Common myeloid progenitor, CD34-positive (primary cell): ENCODE measurements around the gene CLIP4.

ENCODE experiments used
- CTCF ChIA-PET: fragments of 350-600 bp; sonication (Branson Sonifier 250); formaldehyde crosslinking; loops from one replicate; lab custom pipeline; 2021; ENCODE audit warnings: antibody characterized with exemption; lab: Charles Lee
- POLR2A ChIA-PET: fragments of 350-600 bp; sonication (Branson Sonifier 250); formaldehyde crosslinking; loops from one replicate; lab custom pipeline; 2021; ENCODE audit warnings: antibody characterized with exemption; lab: Charles Lee
- DNase-seq, 3 donors: peaks; one replicate each; pipeline versions ENCODE4 v3.0.0 to v3.0.0-alpha.2; 2013
- H3K27ac ChIP-seq, 2 experiments: 1 replicate in 1 of 2; 2 replicates in 1 of 2; pipeline ENCODE4 v1.7.0; 2013; ENCODE audit warnings: inconsistent platforms in 2 of 2, low read length in 2 of 2, mild to moderate bottlenecking in 2 of 2, low read depth in 1 of 2, moderate library complexity in 1 of 2; ENCODE audit not compliant: severe bottlenecking in 2 of 2, insufficient read depth in 1 of 2, poor library complexity in 1 of 2
- H3K27me3 ChIP-seq, 5 experiments: replicated peaks in 2 of 5; 1 replicate in 3 of 5; 2 replicates in 2 of 5; pipeline versions ENCODE4 v1.6.1 to v1.7.0; 2013; ENCODE audit warnings: low read length in 4 of 5, mild to moderate bottlenecking in 2 of 5, moderate library complexity in 2 of 5, inconsistent platforms in 1 of 5; ENCODE audit not compliant: insufficient read depth in 5 of 5, control insufficient read depth in 4 of 5
- H3K36me3 ChIP-seq, 4 experiments: 1 replicate in 2 of 4; 2 replicates in 2 of 4; pipeline versions ENCODE4 v1.6.1 to v1.7.0; 2013; ENCODE audit warnings: low read length in 3 of 4, control low read depth in 1 of 4, mild to moderate bottlenecking in 1 of 4; ENCODE audit not compliant: control insufficient read depth in 4 of 4, insufficient read depth in 4 of 4
- H3K4me1 ChIP-seq, 4 experiments: 1 replicate in 3 of 4; 2 replicates in 1 of 4; pipeline versions ENCODE4 v1.6.1 to v1.7.1; 2013; ENCODE audit warnings: low read length in 3 of 4, mild to moderate bottlenecking in 3 of 4, control low read depth in 1 of 4, inconsistent platforms in 1 of 4, moderate library complexity in 1 of 4; ENCODE audit not compliant: control insufficient read depth in 4 of 4, insufficient read depth in 4 of 4; ENCODE audit errors: control extremely low read depth in 1 of 4
- H3K4me3 ChIP-seq, 7 experiments: 1 replicate in 4 of 7; 2 replicates in 3 of 7; pipeline versions ENCODE4 v1.5.1 to v1.7.0; 2013; ENCODE audit warnings: mild to moderate bottlenecking in 7 of 7, low read length in 6 of 7, moderate library complexity in 6 of 7, inconsistent platforms in 2 of 7, low read depth in 2 of 7, control low read depth in 1 of 7; ENCODE audit not compliant: insufficient read depth in 4 of 7, control insufficient read depth in 1 of 7; ENCODE audit errors: extremely low read depth in 1 of 7
- H3K9me3 ChIP-seq, 5 experiments: 1 replicate in 4 of 5; 2 replicates in 1 of 5; pipeline versions ENCODE4 v1.6.1 to v1.7.1; 2013; ENCODE audit warnings: low read length in 4 of 5, mild to moderate bottlenecking in 2 of 5, inconsistent platforms in 1 of 5, low read depth in 1 of 5, moderate library complexity in 1 of 5; ENCODE audit not compliant: control insufficient read depth in 4 of 5, insufficient read depth in 2 of 5; ENCODE audit errors: control extremely low read depth in 1 of 5
- WGBS: methylation state at CpG from one replicate; pipeline ENCODE4 v1.1.5; 2013; ENCODE audit not compliant: insufficient coverage; 5-methylcytosine and 5-hydroxymethylcytosine counted together

Gene CLIP4

DNA sequence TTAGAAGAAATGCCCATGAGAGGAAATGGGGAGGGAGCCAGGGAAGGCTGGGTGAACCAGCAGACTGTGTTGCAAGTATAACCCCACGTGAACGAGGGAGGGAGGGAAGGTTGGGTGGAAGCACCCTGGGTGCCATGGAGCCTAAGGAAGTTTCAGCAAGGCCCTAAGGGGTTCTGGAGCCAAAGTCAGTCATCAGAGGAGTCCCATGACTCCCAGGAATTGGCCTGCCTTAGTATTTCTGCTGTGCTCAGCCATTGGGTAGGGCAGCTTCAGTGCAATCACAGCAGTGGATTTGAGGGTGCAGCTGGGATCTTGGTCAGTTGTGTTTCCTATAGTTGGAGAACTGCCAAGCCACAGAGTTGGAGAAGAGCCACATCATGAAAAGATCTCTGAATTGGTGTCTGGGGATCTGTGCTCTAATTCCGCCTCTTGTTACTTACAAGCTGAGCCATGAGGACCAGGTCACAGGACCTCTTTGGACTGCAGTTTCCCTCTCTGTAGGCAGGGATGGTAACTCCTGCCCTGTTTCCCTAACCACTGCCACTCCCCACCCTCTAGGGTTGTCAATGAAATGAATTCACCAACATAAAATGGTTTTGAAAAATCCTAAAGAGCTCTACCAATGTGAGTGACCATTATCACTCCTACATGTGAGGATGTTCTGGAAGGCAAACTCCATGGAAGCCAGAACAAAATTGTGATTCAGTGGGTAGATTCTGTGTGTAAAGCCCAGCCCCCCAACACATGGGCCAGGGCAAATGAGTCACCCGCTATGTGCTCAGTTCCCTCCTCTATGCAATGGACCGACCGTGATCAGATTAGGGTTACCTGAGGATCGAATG lies 108.9 kb downstream of the CLIP4 start:
- CTCF ChIA-PET, result no interaction called here

DNA sequence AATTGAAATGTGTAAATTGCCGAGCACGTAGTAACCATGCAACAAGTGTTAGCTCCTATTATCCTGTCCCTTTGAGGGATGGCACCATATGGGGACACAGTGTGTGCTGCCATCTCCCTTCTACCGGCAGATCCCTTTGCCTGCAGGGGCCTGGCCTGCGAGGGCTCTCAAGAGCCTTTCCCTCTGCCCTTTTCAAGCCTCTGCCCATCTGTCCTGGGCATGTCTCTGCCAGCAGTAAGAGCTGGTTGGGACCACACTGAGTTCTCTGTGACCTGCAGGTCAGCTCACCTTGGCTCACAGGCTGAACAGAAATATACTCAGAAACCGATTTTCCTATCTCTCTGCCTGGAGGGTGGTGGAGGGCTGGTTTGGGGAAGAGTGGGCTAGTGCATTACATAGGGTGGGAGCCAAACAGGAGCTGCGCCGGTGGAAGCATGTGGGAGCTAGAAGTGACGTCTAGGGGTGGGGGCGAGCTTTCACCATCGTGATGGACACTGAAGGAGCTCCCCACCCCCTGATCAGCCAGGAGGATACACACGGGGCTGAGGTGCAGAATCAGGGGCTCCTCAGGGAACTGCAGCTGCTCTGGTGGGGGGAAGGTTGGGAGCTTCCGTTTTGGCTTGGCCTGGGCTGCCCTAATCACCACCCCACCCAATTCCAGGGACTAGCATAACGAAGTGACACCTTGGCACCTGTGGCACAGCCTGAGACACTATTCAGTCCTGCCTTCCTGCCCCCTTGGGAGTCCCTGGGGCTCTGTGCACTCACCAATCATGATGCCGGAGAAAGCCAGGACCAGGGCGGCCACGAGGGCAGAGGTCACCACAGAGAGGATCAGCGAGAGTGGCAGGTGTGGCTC lies 109.7 kb downstream of the CLIP4 start:
- no peak for DNase-seq
- ChIA-PET POLR2A (no interaction called here), CTCF (interaction anchor here (0.6 kb wide), 1 partner anchor 511 kb away, joined by 4 read pairs; no protein-coding TSS in a partner anchor)
- peaks cover 0 to 77% (median 13%) of the 10 kb centered on the region in 5 experiments for H3K27me3 ChIP-seq
- WGBS, result 98% methylated on average over 12 of the region's 17 CpGs
- no peaks in the 10 kb centered on the region for H3K4me1 ChIP-seq
- H3K4me3 ChIP-seq, result no peak overlapping the region
- no peak overlapping the region for H3K27ac ChIP-seq
- H3K9me3 ChIP-seq, result no peaks in the 10 kb centered on the region
- no peaks in the 10 kb centered on the region for H3K36me3 ChIP-seq

More for the DNA sequence above, 108.9 kb downstream of the CLIP4 start:
- H3K27me3 ChIP-seq, result peaks cover 0 to 71% (median 13%) of the 10 kb centered on the region in 5 experiments
- POLR2A ChIA-PET, result no interaction called here
- H3K4me3 ChIP-seq, result no peak overlapping the region
- no peak overlapping the region for H3K27ac ChIP-seq
- DNase-seq, result peak; percentile 13 to 63 (median 60)
- H3K4me1 ChIP-seq, result no peaks in the 10 kb centered on the region
- H3K9me3 ChIP-seq, result no peaks in the 10 kb centered on the region
- H3K36me3 ChIP-seq, result no peaks in the 10 kb centered on the region
- WGBS, result 67% methylated on average over 5 of the region's 7 CpGs

DNA sequence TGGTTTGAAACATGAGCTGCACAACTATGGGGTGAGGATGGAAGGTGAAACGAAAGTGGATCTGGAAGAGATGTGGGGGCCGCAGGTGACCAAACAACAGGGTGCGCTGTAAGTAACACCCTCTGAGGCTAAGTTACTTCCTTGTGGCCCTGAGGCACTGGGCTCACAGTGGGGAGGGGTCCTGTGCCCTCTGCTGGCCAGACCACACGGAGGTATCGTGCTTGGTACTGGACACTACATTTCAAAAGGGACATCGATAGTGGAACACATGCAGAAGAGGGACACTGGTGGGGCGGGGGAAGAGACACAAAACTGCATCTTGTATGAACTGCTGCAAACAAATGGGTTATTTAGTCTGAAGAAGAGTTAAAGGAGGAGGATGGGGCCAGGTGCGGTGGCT lies 110.6 kb downstream of the CLIP4 start:
- CTCF ChIA-PET, result no interaction called here
- Histone ChIP-seq H3K27me3 (peaks cover 0 to 71% (median 13%) of the 10 kb centered on the region in 5 experiments), H3K4me1 (no peaks in the 10 kb centered on the region)

DNA sequence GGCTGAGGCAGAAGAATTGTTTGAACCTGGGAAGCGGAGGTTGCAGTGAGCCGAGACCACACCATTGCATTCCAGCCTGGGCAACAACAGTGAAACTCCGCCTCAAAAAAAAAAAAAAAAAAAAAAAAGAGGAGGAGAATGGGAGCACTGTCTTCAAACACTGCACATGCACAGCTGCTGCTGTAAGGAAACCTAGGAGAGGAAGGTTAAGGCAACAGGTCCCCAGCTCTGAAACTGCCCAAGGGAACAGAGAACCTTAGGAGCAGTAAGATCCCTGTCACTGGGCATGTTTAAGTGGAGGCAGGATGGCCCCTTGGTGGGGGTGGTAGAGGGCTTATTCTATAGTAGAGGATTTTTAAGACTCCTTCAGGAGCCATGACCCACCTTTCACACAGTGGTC lies 111.2 kb downstream of the CLIP4 start:
- 100% methylated on average over 2 of the region's 3 CpGs for WGBS
- Histone ChIP-seq H3K27me3 (peaks cover 0 to 67% (median 10%) of the 10 kb centered on the region in 5 experiments), H3K27ac (no peak overlapping the region), H3K4me1 (no peaks in the 10 kb centered on the region), H3K9me3 (no peaks in the 10 kb centered on the region), H3K36me3 (no peaks in the 10 kb centered on the region), H3K4me3 (no peak overlapping the region)
- DNase-seq, result no peak
- ChIA-PET CTCF (no interaction called here), POLR2A (no interaction called here)

More for the DNA sequence above, 110.6 kb downstream of the CLIP4 start:
- DNase-seq, result no peak
- Histone ChIP-seq H3K9me3 (no peaks in the 10 kb centered on the region), H3K27ac (no peak overlapping the region), H3K4me3 (no peak overlapping the region), H3K36me3 (no peaks in the 10 kb centered on the region)
- 86% methylated on average over 6 of the region's 8 CpGs for WGBS
- POLR2A ChIA-PET, result no interaction called here

DNA sequence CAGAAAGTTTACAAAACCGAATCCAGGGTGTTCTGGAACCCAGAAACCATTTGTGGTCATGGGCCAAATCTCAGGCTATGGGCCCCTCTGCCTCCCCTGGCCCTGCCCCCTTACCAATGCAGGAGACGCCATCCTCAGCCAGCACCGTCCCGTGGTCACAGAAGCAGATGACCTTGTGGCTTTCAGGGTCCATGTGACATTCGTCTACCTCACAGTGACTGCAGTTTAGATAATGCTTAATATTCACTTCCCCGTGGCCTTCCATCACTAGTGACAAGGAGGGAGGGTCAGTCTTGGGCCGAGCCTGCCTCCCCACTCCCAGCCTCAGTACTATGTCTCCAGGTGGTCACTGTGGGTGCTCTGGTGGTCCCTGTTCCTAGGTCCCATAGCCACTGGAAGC lies 111.6 kb downstream of the CLIP4 start:
- CTCF ChIA-PET, result no interaction called here
- peaks cover 0 to 67% (median 8%) of the 10 kb centered on the region in 5 experiments for H3K27me3 ChIP-seq
- 67% methylated on average over 6 of the region's 7 CpGs for WGBS

DNA sequence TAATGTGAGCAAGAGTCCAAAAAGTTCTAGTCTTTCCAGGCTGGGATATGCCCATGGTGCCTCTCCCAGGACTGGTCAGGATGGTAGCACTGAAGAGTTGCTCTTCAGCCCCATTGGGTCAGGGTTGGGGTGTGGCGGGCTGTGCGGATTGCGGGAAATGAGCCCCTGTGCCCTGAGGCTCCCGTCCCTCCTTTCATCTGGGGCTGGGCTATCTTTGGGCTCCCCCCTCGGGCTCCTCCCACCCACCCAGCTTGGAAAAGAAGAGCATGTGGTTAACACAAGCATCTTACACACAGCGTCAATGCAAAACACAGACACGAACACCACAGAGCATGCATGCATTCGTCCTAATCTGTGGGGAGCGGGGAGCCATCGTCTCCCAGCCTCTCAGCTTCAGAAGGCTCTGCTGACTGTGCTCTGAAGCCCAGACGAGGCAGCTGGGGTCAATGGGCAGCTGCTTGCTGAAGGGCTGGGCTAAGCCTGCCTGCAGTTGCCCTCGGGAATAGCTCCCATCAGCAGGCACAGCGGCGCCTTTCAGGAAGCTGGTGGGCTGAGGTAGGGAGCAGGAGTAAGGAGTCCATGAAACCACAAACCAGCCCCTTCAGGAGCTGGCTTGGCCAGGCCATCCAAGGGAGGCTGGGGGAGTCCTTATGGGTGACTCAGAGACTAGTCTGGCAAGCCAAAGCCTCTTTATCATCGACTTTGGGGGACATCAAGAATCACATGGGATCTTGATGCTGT lies 112.9 kb downstream of the CLIP4 start:
- no peak overlapping the region for H3K27ac ChIP-seq
- ChIA-PET CTCF (no interaction called here), POLR2A (no interaction called here)
- H3K36me3 ChIP-seq, result no peaks in the 10 kb centered on the region
- peaks cover 0 to 58% (median 8%) of the 10 kb centered on the region in 5 experiments for H3K27me3 ChIP-seq
- no peak overlapping the region for H3K4me3 ChIP-seq
- no peaks in the 10 kb centered on the region for H3K9me3 ChIP-seq
- no peak for DNase-seq
- WGBS, result 60% methylated on average over 12 of the region's 15 CpGs
- H3K4me1 ChIP-seq, result no peaks in the 10 kb centered on the region

More for the DNA sequence above, 111.6 kb downstream of the CLIP4 start:
- H3K9me3 ChIP-seq, result no peaks in the 10 kb centered on the region
- no peak for DNase-seq
- no peak overlapping the region for H3K27ac ChIP-seq
- no peaks in the 10 kb centered on the region for H3K36me3 ChIP-seq
- H3K4me3 ChIP-seq, result no peak overlapping the region
- POLR2A ChIA-PET, result no interaction called here
- H3K4me1 ChIP-seq, result no peaks in the 10 kb centered on the region
